GM21447 (cell line): Measurements from ENCODE around the gene SELENBP1.
A peak's percentile ranks its signal among the peaks of the same experiment; 100 is the strongest.
"Not testable (repeated sequence)": the region's sequence is repeated elsewhere in the genome, so short reads cannot be mapped to it uniquely, and the experiment has no call there.

Experiments
- ATAC-seq: cut with Tn5 transposase; IDR thresholded peaks from one replicate; pipeline ENCODE4 v1.9.1; 2021; ENCODE audit not compliant: unreplicated experiment

The SELENBP1 gene

GRCh38 chr1:151372058-151372934 lies at the start of gene SELENBP1:
Gene SELENBP1 (minus strand): TSS chr1:151372705. CDS start chr1:151372641, 64 bp downstream.
- ATAC-seq, result no peak

GRCh38 chr1:151419819-151420218 lies 47.3 kb upstream of the SELENBP1 start:
- no peak for ATAC-seq

- ATAC-seq, result no peak
Measured at GRCh38 chr1:151418081-151418480, 45.6 kb upstream of the SELENBP1 start.

GRCh38 chr1:151416231-151416630 lies 43.7 kb upstream of the SELENBP1 start:
- ATAC-seq, result no peak

- no peak for ATAC-seq
Measured at GRCh38 chr1:151411884-151412283, 39.4 kb upstream of the SELENBP1 start.

GRCh38 chr1:151408891-151409290 lies 36.4 kb upstream of the SELENBP1 start:
- ATAC-seq, result no peak

- no peak for ATAC-seq
Measured at GRCh38 chr1:151407304-151407703, 34.8 kb upstream of the SELENBP1 start.

- ATAC-seq, result no peak
Measured at GRCh38 chr1:151406176-151406575, 33.7 kb upstream of the SELENBP1 start.

GRCh38 chr1:151405187-151405951 lies 32.9 kb upstream of the SELENBP1 start:
- ATAC-seq, result no peak

GRCh38 chr1:151403612-151404011 lies 31.1 kb upstream of the SELENBP1 start:
- ATAC-seq, result no peak

- ATAC-seq, result no peak
Measured at GRCh38 chr1:151402764-151403163, 30.3 kb upstream of the SELENBP1 start.

- ATAC-seq, result no peak
Measured at GRCh38 chr1:151401860-151402259, 29.4 kb upstream of the SELENBP1 start.

- ATAC-seq, result no peak
Measured at GRCh38 chr1:151401125-151401788, 28.8 kb upstream of the SELENBP1 start.

GRCh38 chr1:151399324-151400171 lies 27.0 kb upstream of the SELENBP1 start, which contains the start of gene PSMB4:
Gene PSMB4 (plus strand): TSS chr1:151399573. CDS start chr1:151399588, 15 bp downstream.
- peak; percentile 83 for ATAC-seq

GRCh38 chr1:151396265-151396664 lies 23.8 kb upstream of the SELENBP1 start:
- not testable (repeated sequence) for ATAC-seq

- ATAC-seq, result no peak
Measured at GRCh38 chr1:151393583-151393982, 21.1 kb upstream of the SELENBP1 start.

- ATAC-seq, result no peak
Measured at GRCh38 chr1:151391079-151391563, 18.6 kb upstream of the SELENBP1 start.

- ATAC-seq, result not testable (repeated sequence)
Measured at GRCh38 chr1:151390221-151391078, 17.9 kb upstream of the SELENBP1 start.

GRCh38 chr1:151386002-151386401 lies 13.5 kb upstream of the SELENBP1 start:
- ATAC-seq, result no peak
